OCI-LY3 (cell line): ENCODE data around the gene SAMD11.

Experiments used
- CTCF ChIP-seq: fragments of 200-600, 300-600 bp; sonication (generic); IDR thresholded peaks from 2 replicates; pipeline ENCODE4 v1.5.1; 2014; ENCODE audit warnings: antibody characterized with exemption, low read length, low read depth
- EZH2phosphoT487 ChIP-seq: fragments of 200-600 bp; shearing (Covaris generic); IDR thresholded peaks from 2 replicates; pipeline ENCODE4 v1.6.1; 2018; ENCODE audit warnings: antibody characterized with exemption, mixed run types, low read depth

GRCh38 chr1:905071-905749 lies 18.5 kb upstream of the SAMD11 start:
- no peak for TF ChIP-seq EZH2phosphoT487
- no peak for TF ChIP-seq CTCF
